ENCODE results near the gene DPYSL3.

DNA sequence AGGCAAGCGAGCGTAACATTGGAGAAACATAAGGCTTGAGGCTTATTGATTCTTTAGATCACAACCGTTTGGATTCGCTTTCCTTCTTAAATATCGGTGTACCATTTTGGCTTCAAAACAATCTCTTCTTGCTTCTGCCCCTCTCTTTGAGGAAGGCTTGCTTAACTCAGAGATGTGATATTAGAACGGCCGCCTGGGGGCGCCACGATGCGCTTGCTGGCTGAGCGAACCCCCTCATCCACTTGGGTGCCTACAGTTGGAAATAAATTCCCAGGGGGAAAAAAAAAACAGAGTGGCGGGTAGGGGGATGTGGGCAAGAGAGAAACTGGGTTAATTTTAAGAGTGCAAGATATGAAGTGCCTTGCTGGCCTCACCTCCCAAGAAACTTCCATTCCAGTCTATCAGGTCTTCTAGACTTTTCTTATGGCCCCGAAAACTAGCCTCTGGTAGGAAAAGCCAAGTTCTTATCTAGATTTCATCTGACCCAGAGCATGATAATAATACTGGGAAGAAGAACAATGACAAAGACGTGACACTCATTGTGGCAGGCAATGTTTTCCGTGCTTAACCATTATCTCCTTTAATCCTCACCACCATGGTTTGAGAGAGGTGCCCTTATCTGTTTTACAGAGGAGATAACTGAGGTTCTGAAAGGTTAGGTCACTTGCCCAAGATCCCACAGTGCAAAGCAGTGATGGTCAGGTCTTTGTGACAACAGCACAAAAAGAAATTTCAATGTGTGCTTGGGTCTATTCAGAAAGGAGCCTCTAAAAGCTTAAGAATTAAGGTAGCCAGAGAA, 115.8 kb downstream of the DPYSL3 start:
- TF ChIP-seq EZH2 (IDR thresholded peaks at IDR 0.05) (no peak), POLR2AphosphoS5 (IDR thresholded peaks at IDR 0.05; ENCODE audit: borderline replicate concordance, low read depth, low read length) (no peak), FOXP2 (optimal IDR thresholded peaks at IDR 0.05; ENCODE audit: control extremely low read depth, extremely low read length, insufficient read depth) (no peak)

All from SK-N-MC (cell line).